Measurements from ENCODE around the gene VASH2.

DNA sequence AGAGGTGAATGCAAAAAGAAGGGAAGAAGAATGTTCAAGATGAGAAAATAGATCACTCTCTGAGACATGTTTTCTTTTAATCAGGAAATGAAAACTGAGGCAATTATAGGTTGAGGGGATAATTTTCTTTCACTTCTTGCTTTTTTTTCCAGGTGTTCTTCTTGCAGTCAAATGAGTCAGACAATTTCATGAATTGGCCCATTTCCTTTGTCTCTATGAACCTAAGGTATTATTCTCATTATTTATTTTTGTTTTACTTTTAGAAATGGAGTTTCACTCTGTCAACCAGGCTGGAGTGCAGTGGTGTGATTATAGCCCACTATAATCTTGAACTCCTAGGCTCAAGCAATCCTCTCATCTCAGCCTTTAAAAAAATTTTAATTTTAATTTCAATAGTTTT is 3.5 kb upstream of the VASH2 start:
- no peak for TF ChIP-seq POLR2A (IDR thresholded peaks at IDR 0.05)
- TF ChIP-seq, protein P1, sequence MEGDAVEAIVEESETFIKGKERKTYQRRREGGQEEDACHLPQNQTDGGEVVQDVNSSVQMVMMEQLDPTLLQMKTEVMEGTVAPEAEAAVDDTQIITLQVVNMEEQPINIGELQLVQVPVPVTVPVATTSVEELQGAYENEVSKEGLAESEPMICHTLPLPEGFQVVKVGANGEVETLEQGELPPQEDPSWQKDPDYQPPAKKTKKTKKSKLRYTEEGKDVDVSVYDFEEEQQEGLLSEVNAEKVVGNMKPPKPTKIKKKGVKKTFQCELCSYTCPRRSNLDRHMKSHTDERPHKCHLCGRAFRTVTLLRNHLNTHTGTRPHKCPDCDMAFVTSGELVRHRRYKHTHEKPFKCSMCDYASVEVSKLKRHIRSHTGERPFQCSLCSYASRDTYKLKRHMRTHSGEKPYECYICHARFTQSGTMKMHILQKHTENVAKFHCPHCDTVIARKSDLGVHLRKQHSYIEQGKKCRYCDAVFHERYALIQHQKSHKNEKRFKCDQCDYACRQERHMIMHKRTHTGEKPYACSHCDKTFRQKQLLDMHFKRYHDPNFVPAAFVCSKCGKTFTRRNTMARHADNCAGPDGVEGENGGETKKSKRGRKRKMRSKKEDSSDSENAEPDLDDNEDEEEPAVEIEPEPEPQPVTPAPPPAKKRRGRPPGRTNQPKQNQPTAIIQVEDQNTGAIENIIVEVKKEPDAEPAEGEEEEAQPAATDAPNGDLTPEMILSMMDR (IDR thresholded peaks at IDR 0.05), result no peak

Measured in Peyer's patch (tissue), 4 donors.